Keratinocyte (primary cell): ENCODE measurements around the gene ZFYVE28. TPM values are rescaled to one million over a fixed set of nuclear protein-coding genes. Genes with fewer than 3 reads are reported as not detected.

Experiments used
- DNase-seq: peaks from one replicate; pipeline ENCODE4 v3.0.0-alpha.2; 2011; ENCODE audit warnings: low read depth, missing footprints, low spot score
- FAIRE-seq: peaks from 2 replicates; lab custom pipeline; 2011; peaks lifted over from hg19 to GRCh38; lab: Jason Lieb, UNC
- H2AFZ ChIP-seq: 2 replicates; pipeline ENCODE4 v1.6.0; 2012; ENCODE audit warnings: low read length, control low read depth, inconsistent platforms; ENCODE audit not compliant: control insufficient read depth
- H3K27ac ChIP-seq: 2 replicates; pipeline ENCODE4 v1.5.1; 2011; ENCODE audit warnings: low read length; ENCODE audit not compliant: control insufficient read depth, insufficient read depth
- H3K27me3 ChIP-seq: 3 replicates; pipeline ENCODE4 v1.6.0; 2011; ENCODE audit warnings: low read length; ENCODE audit not compliant: control insufficient read depth, insufficient read depth; ENCODE audit errors: extremely low read depth
- H3K36me3 ChIP-seq, 2 experiments: 2 replicates in 1 of 2; 3 replicates in 1 of 2; pipeline ENCODE4 v1.5.1; 2011; ENCODE audit warnings: low read length in 2 of 2, mild to moderate bottlenecking in 1 of 2; ENCODE audit not compliant: control insufficient read depth in 2 of 2, insufficient read depth in 2 of 2; ENCODE audit errors: extremely low read depth in 1 of 2
- H3K4me1 ChIP-seq: 3 replicates; pipeline ENCODE4 v1.5.1; 2011; ENCODE audit warnings: low read length; ENCODE audit not compliant: control insufficient read depth, insufficient read depth; ENCODE audit errors: extremely low read depth
- H3K4me2 ChIP-seq: 3 replicates; pipeline ENCODE4 v1.6.0; 2011; ENCODE audit warnings: low read depth, low read length; ENCODE audit not compliant: control insufficient read depth, insufficient read depth; ENCODE audit errors: extremely low read depth
- H3K4me3 ChIP-seq, 3 experiments: fragments of 200-600 bp in 1 of 3; sonication (generic) in 1 of 3; 2 replicates in 2 of 3; 3 replicates in 1 of 3; pipeline ENCODE4 v1.5.1; 2011 to 2016; ENCODE audit warnings: low read length in 3 of 3, mild to moderate bottlenecking in 3 of 3, control low read depth in 2 of 3, inconsistent platforms in 1 of 3, low read depth in 1 of 3, mixed read lengths in 1 of 3, mixed run types in 1 of 3, moderate library complexity in 1 of 3; ENCODE audit not compliant: control insufficient read depth in 2 of 3, insufficient read depth in 2 of 3; ENCODE audit errors: extremely low read depth in 1 of 3
- H3K79me2 ChIP-seq: 2 replicates; pipeline ENCODE4 v1.6.0; 2012; ENCODE audit warnings: low read length; ENCODE audit not compliant: control insufficient read depth, insufficient read depth
- H3K9ac ChIP-seq: 3 replicates; pipeline ENCODE4 v1.6.0; 2011; ENCODE audit warnings: low read length; ENCODE audit not compliant: control insufficient read depth, insufficient read depth; ENCODE audit errors: extremely low read depth
- H3K9me1 ChIP-seq: 3 replicates; pipeline ENCODE4 v1.6.0; 2011; ENCODE audit warnings: low read length; ENCODE audit not compliant: control insufficient read depth, insufficient read depth; ENCODE audit errors: extremely low read depth
- H3K9me3 ChIP-seq: 2 replicates; pipeline ENCODE4 v1.5.1; 2012; ENCODE audit warnings: low read depth, low read length; ENCODE audit not compliant: control insufficient read depth
- H4K20me1 ChIP-seq: 3 replicates; pipeline ENCODE4 v1.6.0; 2011; ENCODE audit warnings: low read length; ENCODE audit not compliant: control insufficient read depth, insufficient read depth; ENCODE audit errors: extremely low read depth
- CTCF ChIP-seq, 3 experiments: IDR thresholded peaks in 1 of 3; conservative IDR thresholded peaks in 1 of 3; optimal IDR thresholded peaks in 1 of 3; 2 replicates in 2 of 3; 3 replicates in 1 of 3; pipeline versions ENCODE3 to v1.5.1; 2011; ENCODE audit warnings: low read length in 3 of 3, mild to moderate bottlenecking in 3 of 3, moderate library complexity in 2 of 3, control low read depth in 1 of 3, inconsistent platforms in 1 of 3; ENCODE audit not compliant: insufficient read depth in 2 of 3; ENCODE audit errors: extremely low read depth in 1 of 3
- EZH2 ChIP-seq: IDR thresholded peaks from one replicate; pipeline ENCODE4 v1.6.1; 2012; ENCODE audit warnings: inconsistent platforms, mild to moderate bottlenecking, low read length, moderate library complexity
- dilution Hi-C: fragments of 300-500 bp; cut with MboI; formaldehyde crosslinking; loops from one replicate; pipeline ENCODE4 v1.7.0; 2020; ENCODE audit warnings: low sequenced_read_pairs; ENCODE audit not compliant: extremely low pct_ligation_motif_present
- polyA plus RNA-seq, 5 experiments: library from polyadenylated mRNA; depleted of rRNA in 3 of 5; stranded (reverse) in 3 of 5; stranded (forward) in 1 of 5; unstranded in 1 of 5; fragments of >200 nt; gene quantifications; 1 replicate in 1 of 5; 2 replicates in 3 of 5; 3 replicates in 1 of 5; pipeline versions ENCODE4 v1.2.1 to v1.2.3, GENCODE V29; 2011 to 2012; ENCODE audit warnings: missing spikeins in 2 of 5, low read depth in 1 of 5, low replicate concordance in 1 of 5

The ZFYVE28 gene
- polyA plus RNA-seq, 1 donor (not counting 4 experiments of a cell fraction or from before 2014, with no cell fraction given), result 0.33 TPM

- no peak overlapping the region for H3K27ac ChIP-seq
- dilution Hi-C loops, result no loop called here
- H3K4me1 ChIP-seq, result no peaks in the 10 kb centered on the region
- DNase-seq (no peak), FAIRE-seq (no peak)
- H4K20me1 ChIP-seq, result no peaks in the 10 kb centered on the region
- no peaks in the 10 kb centered on the region for H3K36me3 ChIP-seq
- H3K9ac ChIP-seq, result no peak overlapping the region
- no peak overlapping the region for H3K4me3 ChIP-seq
- no peaks in the 10 kb centered on the region for H3K27me3 ChIP-seq
- no peaks in the 10 kb centered on the region for H3K9me1 ChIP-seq
- H3K79me2 ChIP-seq, result no peaks in the 10 kb centered on the region
- H3K4me2 ChIP-seq, result no peak overlapping the region
- H2AFZ ChIP-seq, result no peak overlapping the region
- H3K9me3 ChIP-seq, result no peaks in the 10 kb centered on the region
- no peak for TF ChIP-seq CTCF (optimal IDR thresholded peaks at IDR 0.05 in 1 of 3, IDR thresholded peaks at IDR 0.05 in 1 of 3, conservative IDR thresholded peaks at IDR 0.05 in 1 of 3; ENCODE audit: extremely low read depth in 1 of 3, insufficient read depth in 2 of 3, low read length in 3 of 3)
- no peak for TF ChIP-seq EZH2
These were observed 147.9 kb downstream of the ZFYVE28 start for GRCh38 chr4:2270341-2271165.

GRCh38 chr4:2269618-2270163, 148.8 kb downstream of the ZFYVE28 start:
- Histone ChIP-seq H3K9me3 (no peaks in the 10 kb centered on the region), H3K4me2 (no peak overlapping the region), H3K79me2 (no peaks in the 10 kb centered on the region), H3K9ac (no peak overlapping the region), H4K20me1 (no peaks in the 10 kb centered on the region), H3K4me3 (no peak overlapping the region), H3K36me3 (no peaks in the 10 kb centered on the region), H3K9me1 (no peaks in the 10 kb centered on the region), H2AFZ (no peak overlapping the region), H3K27me3 (no peaks in the 10 kb centered on the region), H3K4me1 (no peaks in the 10 kb centered on the region), H3K27ac (no peak overlapping the region)
- no peak for DNase-seq
- TF ChIP-seq EZH2, result no peak
- no peak for TF ChIP-seq CTCF (optimal IDR thresholded peaks at IDR 0.05 in 1 of 3, IDR thresholded peaks at IDR 0.05 in 1 of 3, conservative IDR thresholded peaks at IDR 0.05 in 1 of 3; ENCODE audit: extremely low read depth in 1 of 3, insufficient read depth in 2 of 3, low read length in 3 of 3)
- FAIRE-seq, result no peak
- dilution Hi-C loops, result no loop called here
